CD4-positive, CD25-positive, alpha-beta regulatory T cell (primary cell): Measurements from ENCODE around the gene PCGF1. TPM values are rescaled to one million over a fixed set of nuclear protein-coding genes. Genes with fewer than 3 reads are reported as not detected.
"Not testable (repeated sequence)": the region's sequence is repeated elsewhere in the genome, so short reads cannot be mapped to it uniquely, and the experiment has no call there.

Source experiments
- ATAC-seq, 2 donors: fragments of 150-1000 bp; cut with Tn5 transposase; one replicate each; pipeline ENCODE4 v1.10.0; 2021; ENCODE audit warnings: low read depth in 2 of 2, moderate number of reproducible peaks in 2 of 2, moderate library complexity in 1 of 2
- DNase-seq, 3 donors: peaks; one replicate each; pipeline versions ENCODE4 v3.0.0 to v3.0.0-alpha.2; 2012 to 2022; ENCODE audit warnings: mixed read lengths in 1 of 3
- H3K27ac ChIP-seq: one replicate; pipeline ENCODE4 v1.7.0; 2013; ENCODE audit warnings: mild to moderate bottlenecking, low read length; ENCODE audit not compliant: insufficient read depth, poor library complexity, severe bottlenecking
- H3K27me3 ChIP-seq: one replicate; pipeline ENCODE4 v1.7.0; 2013; ENCODE audit warnings: low read length; ENCODE audit not compliant: control insufficient read depth, insufficient read depth
- H3K36me3 ChIP-seq: one replicate; pipeline ENCODE4 v1.7.0; 2013; ENCODE audit warnings: mild to moderate bottlenecking, low read length, moderate library complexity; ENCODE audit not compliant: control insufficient read depth, insufficient read depth
- H3K4me1 ChIP-seq: 2 replicates; pipeline ENCODE4 v1.7.0; 2013; ENCODE audit warnings: mild to moderate bottlenecking, low read length; ENCODE audit not compliant: insufficient read depth, control insufficient read depth, poor library complexity, severe bottlenecking
- H3K4me3 ChIP-seq: one replicate; pipeline ENCODE4 v1.7.0; 2013; ENCODE audit warnings: low read depth, mild to moderate bottlenecking, low read length, moderate library complexity
- H3K9me3 ChIP-seq, 2 experiments: 1 replicate in 1 of 2; 2 replicates in 1 of 2; pipeline ENCODE4 v1.7.0; 2013; ENCODE audit warnings: low read length in 2 of 2, mild to moderate bottlenecking in 1 of 2, moderate library complexity in 1 of 2; ENCODE audit not compliant: control insufficient read depth in 2 of 2
- H3K27ac Mint-ChIP-seq, 3 donors: one replicate each; pipeline ENCODE4 v1.8.0; 2020 to 2022; ENCODE audit warnings: mild to moderate bottlenecking in 3 of 3, mixed read lengths in 3 of 3, moderate library complexity in 2 of 3
- H3K27me3 Mint-ChIP-seq: one replicate; pipeline ENCODE4 v1.8.0; 2022; ENCODE audit warnings: mild to moderate bottlenecking, mixed read lengths
- H3K36me3 Mint-ChIP-seq: one replicate; pipeline ENCODE4 v1.8.0; 2020; ENCODE audit warnings: mixed read lengths
- H3K4me1 Mint-ChIP-seq, 4 donors: one replicate each; pipeline ENCODE4 v1.8.0; 2020 to 2022; ENCODE audit warnings: mixed read lengths in 4 of 4, mild to moderate bottlenecking in 1 of 4
- H3K4me3 Mint-ChIP-seq, 4 donors: one replicate each; pipeline ENCODE4 v1.8.0; 2020 to 2022; ENCODE audit warnings: mild to moderate bottlenecking in 4 of 4, mixed read lengths in 4 of 4, moderate library complexity in 3 of 4
- H3K9me3 Mint-ChIP-seq, 7 donors: one replicate each; pipeline ENCODE4 v1.8.0; 2020 to 2022; ENCODE audit warnings: mixed read lengths in 7 of 7, mild to moderate bottlenecking in 3 of 7, moderate library complexity in 2 of 7
- polyA plus RNA-seq, 4 donors: library from polyadenylated mRNA; unstranded; fragments of 300-500 nt; fragmentation: Illumina TruSeq; gene quantifications; one replicate each; pipeline ENCODE4 v1.2.3, GENCODE V29; 2021
- total RNA-seq: library from RNA; stranded (reverse); gene quantifications from one replicate; pipeline ENCODE4 v1.2.3, GENCODE V29; 2022

The PCGF1 gene
- total and polyA plus RNA-seq, 5 donors from 2014 or later, result 13.8 to 23.9 (median 16.7) TPM

DNA sequence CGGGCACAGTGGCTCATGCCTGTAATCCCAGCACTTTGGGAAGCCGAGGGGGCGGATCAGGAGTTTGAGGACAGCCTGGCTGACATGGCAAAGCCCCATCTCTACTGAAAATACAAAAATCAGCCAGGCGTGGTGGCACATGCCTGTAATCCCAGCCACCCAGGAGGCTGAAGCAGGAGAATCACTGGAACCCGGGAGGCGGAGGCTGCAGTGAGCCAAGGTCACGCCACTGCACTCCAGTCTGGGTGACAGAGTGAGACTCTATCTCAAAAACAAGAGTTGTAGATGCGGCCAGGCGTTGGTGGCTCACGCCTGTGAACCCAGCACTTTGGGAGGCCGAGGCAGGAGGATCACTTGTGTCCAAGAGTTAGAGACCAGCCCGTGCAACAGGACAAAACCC, 36.8 kb downstream of the PCGF1 start:
- peaks cover 5 to 32% (median 19%) of the 10 kb centered on the region in 4 donors for H3K4me1 Mint-ChIP-seq
- DNase-seq, H3K27me3 ChIP-seq, ATAC-seq, H3K27ac ChIP-seq, H3K9me3 ChIP-seq, H3K9me3 Mint-ChIP-seq, H3K4me3 ChIP-seq, H3K27me3 Mint-ChIP-seq: not testable (repeated sequence)
- peaks cover 16% of the 10 kb centered on the region for H3K36me3 Mint-ChIP-seq
- peak overlapping the region; percentile 69 to 83 (median 74) for H3K4me3 Mint-ChIP-seq
- Histone ChIP-seq H3K4me1 (peaks cover 30% of the 10 kb centered on the region), H3K36me3 (peaks cover 15% of the 10 kb centered on the region)
- peak overlapping the region in 2 of 3 donors; percentile 76 to 84 for H3K27ac Mint-ChIP-seq

DNA sequence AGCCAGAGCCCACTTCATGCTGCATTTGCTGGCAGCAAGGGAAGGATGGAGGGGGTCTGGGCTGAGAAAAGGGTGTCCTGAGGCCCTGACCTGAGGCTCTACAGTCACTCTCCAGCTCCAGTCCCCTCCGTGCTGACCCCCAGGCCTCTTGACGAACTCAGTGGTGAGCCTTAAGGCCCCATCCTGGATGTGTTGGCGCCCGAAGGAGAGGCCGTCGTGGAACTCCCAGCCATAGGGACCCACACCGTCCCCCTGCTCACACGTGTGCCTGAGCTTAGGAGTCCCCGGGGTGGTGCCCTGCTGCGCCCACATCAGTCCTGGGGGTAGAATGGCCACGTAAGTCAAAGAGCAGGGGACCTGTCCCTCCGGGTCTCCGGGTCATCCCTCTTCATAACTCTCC, 43.1 kb downstream of the PCGF1 start:
- Histone ChIP-seq H3K4me3 (peak overlapping the region; percentile 53), H3K27me3 (no peaks in the 10 kb centered on the region), H3K4me1 (peaks cover 16% of the 10 kb centered on the region), H3K27ac (peak overlapping the region; percentile 79), H3K9me3 (no peaks in the 10 kb centered on the region), H3K36me3 (peaks cover 6% of the 10 kb centered on the region)
- no peak for DNase-seq
- no peaks in the 10 kb centered on the region for H3K9me3 Mint-ChIP-seq
- peaks cover 0 to 38% (median 13%) of the 10 kb centered on the region in 4 donors for H3K4me1 Mint-ChIP-seq
- ATAC-seq, result no peak
- peak overlapping the region; percentile 88 to 98 (median 97) for H3K4me3 Mint-ChIP-seq
- peak overlapping the region in 2 of 3 donors; percentile 62 to 98 for H3K27ac Mint-ChIP-seq
- no peaks in the 10 kb centered on the region for H3K27me3 Mint-ChIP-seq
- no peaks in the 10 kb centered on the region for H3K36me3 Mint-ChIP-seq

DNA sequence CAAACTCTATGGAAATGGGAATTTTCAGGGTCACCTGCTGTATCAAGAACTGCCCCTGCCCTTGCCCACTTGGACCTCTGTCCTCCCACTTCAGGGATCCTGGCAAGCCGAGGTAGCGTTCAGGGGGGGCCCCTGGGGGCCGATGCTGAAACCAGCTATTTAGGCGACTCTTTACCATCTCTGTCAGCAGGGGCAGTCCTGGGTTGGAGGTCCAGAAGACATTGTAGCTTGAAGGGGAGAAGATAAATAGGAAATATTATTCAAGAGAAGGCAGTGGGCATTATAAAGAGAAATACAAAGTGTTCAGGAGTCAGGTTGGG, 44.7 kb downstream of the PCGF1 start:
- H3K9me3 ChIP-seq, result no peaks in the 10 kb centered on the region
- no peak overlapping the region for H3K27ac ChIP-seq
- no peaks in the 10 kb centered on the region for H3K36me3 Mint-ChIP-seq
- H3K4me1 ChIP-seq, result peaks cover 26% of the 10 kb centered on the region
- H3K4me1 Mint-ChIP-seq, result peaks cover 5 to 53% (median 19%) of the 10 kb centered on the region in 4 donors
- no peaks in the 10 kb centered on the region for H3K27me3 Mint-ChIP-seq
- H3K4me3 ChIP-seq, result no peak overlapping the region
- peaks cover 6% of the 10 kb centered on the region for H3K36me3 ChIP-seq
- no peak overlapping the region for H3K27ac Mint-ChIP-seq
- DNase-seq, result no peak
- H3K4me3 Mint-ChIP-seq, result peak overlapping the region; percentile 76 to 96 (median 91)
- H3K27me3 ChIP-seq, result no peaks in the 10 kb centered on the region
- no peaks in the 10 kb centered on the region for H3K9me3 Mint-ChIP-seq
- ATAC-seq, result no peak

DNA sequence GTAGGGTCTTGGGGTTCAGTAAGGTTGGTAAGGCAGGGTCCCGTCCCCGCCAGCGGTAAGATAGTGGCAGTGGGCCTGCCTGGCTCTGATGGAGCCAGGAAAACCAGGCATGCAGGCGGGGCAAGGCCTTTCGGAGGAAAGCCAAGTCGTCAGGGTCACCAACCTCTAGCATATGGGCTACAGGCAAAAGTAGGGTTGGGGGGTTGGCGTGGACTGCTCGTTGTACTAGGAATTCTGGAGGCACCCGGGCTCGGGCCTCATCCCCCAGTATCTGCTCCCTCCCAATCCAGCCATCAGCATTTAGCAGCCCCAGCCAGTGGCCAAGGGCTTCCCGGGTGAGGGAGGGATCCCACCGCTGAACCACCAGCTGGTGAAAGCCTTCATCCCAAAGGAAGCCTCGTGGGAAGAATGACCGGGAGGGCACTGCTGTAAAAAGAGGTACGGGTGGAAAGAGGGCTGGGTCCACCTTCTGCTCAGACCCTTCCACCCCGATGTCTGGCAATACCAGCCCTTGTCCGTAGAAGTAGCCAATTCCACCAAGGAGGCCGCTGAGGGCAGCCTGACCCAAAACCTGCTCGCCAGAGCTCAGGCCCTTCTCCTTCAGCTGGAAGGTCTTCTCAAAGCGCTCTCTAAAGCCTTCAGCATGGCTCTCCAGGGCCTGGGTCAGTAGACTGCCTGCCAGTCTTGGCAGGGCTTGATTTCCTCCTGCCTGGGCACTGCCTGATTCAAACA, 45.3 kb downstream of the PCGF1 start:
- Mint-ChIP-seq H3K9me3 (no peaks in the 10 kb centered on the region), H3K27ac (no peak overlapping the region), H3K4me3 (peak overlapping the region in 2 of 4 donors; percentile 76 to 92), H3K36me3 (no peaks in the 10 kb centered on the region), H3K27me3 (no peaks in the 10 kb centered on the region), H3K4me1 (peaks cover 5 to 56% (median 21%) of the 10 kb centered on the region in 4 donors)
- Histone ChIP-seq H3K36me3 (peaks cover 6% of the 10 kb centered on the region), H3K4me3 (no peak overlapping the region), H3K27me3 (no peaks in the 10 kb centered on the region), H3K27ac (no peak overlapping the region), H3K9me3 (no peaks in the 10 kb centered on the region), H3K4me1 (peaks cover 27% of the 10 kb centered on the region)
- no peak for DNase-seq
- ATAC-seq, result no peak

DNA sequence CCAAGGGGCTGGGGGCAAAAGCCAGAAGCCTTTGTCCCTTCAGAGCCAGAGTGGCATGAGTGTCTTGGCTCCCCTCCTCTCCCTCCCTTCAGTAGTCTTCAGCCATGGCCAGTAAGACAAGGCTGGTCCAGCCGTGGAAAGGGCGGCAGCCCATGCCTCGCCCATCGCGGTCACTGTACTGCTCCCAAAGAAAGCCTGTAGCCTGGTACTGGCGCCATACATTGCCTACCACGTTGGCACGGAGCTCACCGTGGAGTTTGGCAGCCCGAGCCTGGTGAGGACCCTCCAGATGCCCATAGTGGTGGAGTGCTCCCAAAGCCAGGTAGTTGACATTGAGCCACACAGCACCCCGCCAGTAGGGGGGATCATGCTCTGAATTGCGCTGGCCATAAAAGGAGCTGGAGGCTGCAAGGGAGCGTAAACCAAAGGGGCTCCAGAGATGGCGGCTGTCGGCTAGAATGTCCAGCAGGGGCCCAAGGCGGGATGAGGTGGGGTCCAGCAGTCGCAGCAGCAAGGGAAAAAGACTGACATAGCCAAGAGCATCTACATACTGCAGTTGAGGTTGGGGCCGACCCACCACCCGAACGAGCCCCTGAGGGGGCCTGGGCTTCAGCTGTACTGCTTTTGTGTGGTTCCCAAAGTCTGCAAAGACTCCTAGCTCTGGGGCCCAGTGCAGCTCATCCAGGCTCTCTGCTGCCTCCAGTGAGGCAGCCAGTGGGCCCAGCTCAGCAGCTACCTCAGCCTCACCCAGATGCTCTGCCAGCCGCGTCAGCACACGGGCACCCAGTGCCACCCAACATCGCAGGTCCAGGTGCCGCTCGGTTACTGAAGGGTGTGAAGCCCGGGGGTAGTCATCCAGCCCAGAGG, 46.1 kb downstream of the PCGF1 start:
- Histone ChIP-seq H3K9me3 (no peaks in the 10 kb centered on the region), H3K36me3 (peaks cover 6% of the 10 kb centered on the region), H3K27me3 (no peaks in the 10 kb centered on the region), H3K4me3 (no peak overlapping the region), H3K4me1 (peaks cover 35% of the 10 kb centered on the region), H3K27ac (no peak overlapping the region)
- Mint-ChIP-seq H3K27ac (no peak overlapping the region), H3K4me3 (peak overlapping the region in 3 of 4 donors; percentile 46 to 87 (median 78)), H3K9me3 (no peaks in the 10 kb centered on the region), H3K4me1 (peaks cover 5 to 64% (median 28%) of the 10 kb centered on the region in 4 donors), H3K27me3 (no peaks in the 10 kb centered on the region), H3K36me3 (peaks cover under 1% of the 10 kb centered on the region)
- ATAC-seq (no peak), DNase-seq (peak in 1 of 3 donors; percentile 27)

DNA sequence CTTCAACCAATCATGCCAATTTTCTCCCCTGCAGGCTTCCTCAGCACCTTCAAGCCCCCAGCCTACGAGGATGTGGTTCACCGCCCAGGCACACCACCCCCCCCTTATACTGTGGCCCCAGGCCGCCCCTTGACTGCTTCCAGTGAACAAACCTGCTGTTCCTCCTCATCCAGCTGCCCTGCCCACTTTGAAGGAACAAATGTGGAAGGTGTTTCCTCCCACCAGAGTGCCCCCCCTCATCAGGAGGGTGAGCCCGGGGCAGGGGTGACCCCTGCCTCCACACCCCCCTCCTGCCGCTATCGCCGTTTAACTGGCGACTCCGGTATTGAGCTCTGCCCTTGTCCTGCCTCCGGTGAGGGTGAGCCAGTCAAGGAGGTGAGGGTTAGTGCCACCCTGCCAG, 47.3 kb downstream of the PCGF1 start:
- H3K9me3 Mint-ChIP-seq, H3K27ac Mint-ChIP-seq, H3K36me3 ChIP-seq, DNase-seq, H3K9me3 ChIP-seq, H3K27me3 ChIP-seq, H3K27me3 Mint-ChIP-seq, H3K36me3 Mint-ChIP-seq, H3K4me3 ChIP-seq, ATAC-seq, H3K27ac ChIP-seq: not testable (repeated sequence)
- peak overlapping the region; percentile 78 to 98 (median 96) for H3K4me3 Mint-ChIP-seq
- peaks cover 5 to 67% (median 31%) of the 10 kb centered on the region in 4 donors for H3K4me1 Mint-ChIP-seq
- H3K4me1 ChIP-seq, result peaks cover 43% of the 10 kb centered on the region

DNA sequence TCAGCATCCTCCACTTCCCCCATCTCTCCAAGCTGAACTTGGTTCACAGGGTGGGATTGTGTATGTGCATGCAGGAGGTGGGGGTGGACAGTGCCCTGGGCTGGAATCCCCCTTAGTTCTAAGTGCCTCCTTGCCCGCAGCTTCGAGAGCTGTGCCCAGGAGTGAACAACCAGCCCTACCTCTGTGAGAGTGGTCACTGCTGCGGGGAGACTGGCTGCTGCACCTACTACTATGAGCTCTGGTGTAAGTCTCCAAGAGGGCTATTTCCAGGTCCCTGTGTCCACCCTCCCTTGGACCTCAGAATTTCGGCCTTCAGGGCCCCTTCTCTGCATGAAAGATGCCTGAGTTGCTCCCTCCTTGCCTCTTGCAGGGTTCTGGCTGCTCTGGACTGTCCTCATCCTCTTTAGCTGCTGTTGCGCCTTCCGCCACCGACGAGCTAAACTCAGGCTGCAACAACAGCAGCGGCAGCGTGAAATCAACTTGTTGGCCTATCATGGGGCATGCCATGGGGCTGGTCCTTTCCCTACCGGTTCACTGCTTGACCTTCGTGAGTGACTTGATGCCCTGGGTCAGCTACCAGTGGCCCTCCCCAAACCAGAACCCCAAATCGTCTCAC, 47.9 kb downstream of the PCGF1 start:
- ATAC-seq, H3K36me3 ChIP-seq, DNase-seq, H3K27me3 Mint-ChIP-seq, H3K27me3 ChIP-seq, H3K9me3 ChIP-seq, H3K9me3 Mint-ChIP-seq, H3K36me3 Mint-ChIP-seq: not testable (repeated sequence)
- Histone ChIP-seq H3K4me1 (peaks cover 44% of the 10 kb centered on the region), H3K27ac (peak overlapping the region; percentile 99), H3K4me3 (peak overlapping the region; percentile 10)
- H3K27ac Mint-ChIP-seq, result peak overlapping the region; percentile 88 to 99 (median 99)
- peak overlapping the region; percentile 95 to 98 (median 97) for H3K4me3 Mint-ChIP-seq
- peaks cover 11 to 71% (median 35%) of the 10 kb centered on the region in 4 donors for H3K4me1 Mint-ChIP-seq
